ENCODE data around the gene UNC5A. TPM values are rescaled to one million over a fixed set of nuclear protein-coding genes. Genes with fewer than 3 reads are reported as not detected.

UNC5A gene
- total RNA-seq, 1 experiment from 2014 or later, result 20.2 TPM

GRCh38 chr5:176793736-176794135 is 16.6 kb upstream of the UNC5A start:
- Mint-ChIP-seq H3K27me3 (ENCODE audit: unreplicated experiment) (peaks cover 41% of the 10 kb centered on the region), H3K4me1 (ENCODE audit: low read depth, unreplicated experiment) (peaks cover 42% of the 10 kb centered on the region), H3K36me3 (ENCODE audit: insufficient read depth, unreplicated experiment) (no peaks in the 10 kb centered on the region), H3K9me3 (ENCODE audit: low read depth, unreplicated experiment) (no peaks in the 10 kb centered on the region), H3K4me3 (ENCODE audit: low read depth, unreplicated experiment) (no peak overlapping the region), H3K27ac (ENCODE audit: unreplicated experiment) (no peak overlapping the region)
- DNase-seq, result no peak
- intact Hi-C loops (cut with micrococcal nuclease; ENCODE audit: unreplicated experiment), result no loop called here
- no peak for TF ChIP-seq CTCF (IDR thresholded peaks at IDR 0.05; ENCODE audit: unreplicated experiment)
- CTCF ChIA-PET, result no interaction called here
- no TSS peak for BruUV-seq (replicated peaks)

GRCh38 chr5:176794509-176794908 is 15.8 kb upstream of the UNC5A start:
- Mint-ChIP-seq H3K27me3 (ENCODE audit: unreplicated experiment) (peaks cover 41% of the 10 kb centered on the region), H3K4me1 (ENCODE audit: low read depth, unreplicated experiment) (peaks cover 35% of the 10 kb centered on the region), H3K36me3 (ENCODE audit: insufficient read depth, unreplicated experiment) (no peaks in the 10 kb centered on the region), H3K4me3 (ENCODE audit: low read depth, unreplicated experiment) (no peak overlapping the region), H3K9me3 (ENCODE audit: low read depth, unreplicated experiment) (no peaks in the 10 kb centered on the region), H3K27ac (ENCODE audit: unreplicated experiment) (no peak overlapping the region)
- intact Hi-C loops (cut with micrococcal nuclease; ENCODE audit: unreplicated experiment), result no loop called here
- no TSS peak for BruUV-seq (replicated peaks)
- no peak for DNase-seq
- CTCF ChIA-PET, result no interaction called here
- TF ChIP-seq CTCF (IDR thresholded peaks at IDR 0.05; ENCODE audit: unreplicated experiment), result no peak

- TF ChIP-seq CTCF (IDR thresholded peaks at IDR 0.05; ENCODE audit: unreplicated experiment), result no peak
- H3K27me3 Mint-ChIP-seq (ENCODE audit: unreplicated experiment), result peaks cover 41% of the 10 kb centered on the region
- intact Hi-C loops (cut with micrococcal nuclease; ENCODE audit: unreplicated experiment), result no loop called here
- DNase-seq, result no peak
- CTCF ChIA-PET, result no interaction called here
- H3K36me3 Mint-ChIP-seq (ENCODE audit: insufficient read depth, unreplicated experiment), result no peaks in the 10 kb centered on the region
- H3K4me3 Mint-ChIP-seq (ENCODE audit: low read depth, unreplicated experiment), result no peak overlapping the region
- BruUV-seq (replicated peaks), result no TSS peak
- no peak overlapping the region for H3K27ac Mint-ChIP-seq (ENCODE audit: unreplicated experiment)
- H3K4me1 Mint-ChIP-seq (ENCODE audit: low read depth, unreplicated experiment), result peaks cover 21% of the 10 kb centered on the region
- no peaks in the 10 kb centered on the region for H3K9me3 Mint-ChIP-seq (ENCODE audit: low read depth, unreplicated experiment)
Observed at GRCh38 chr5:176796411-176796810, 13.9 kb upstream of the UNC5A start.

- no peaks in the 10 kb centered on the region for H3K9me3 Mint-ChIP-seq (ENCODE audit: low read depth, unreplicated experiment)
- no peak for TF ChIP-seq CTCF (IDR thresholded peaks at IDR 0.05; ENCODE audit: unreplicated experiment)
- CTCF ChIA-PET, result no interaction called here
- H3K4me1 Mint-ChIP-seq (ENCODE audit: low read depth, unreplicated experiment), result peaks cover 21% of the 10 kb centered on the region
- no peak for DNase-seq
- intact Hi-C loops (cut with micrococcal nuclease; ENCODE audit: unreplicated experiment), result no loop called here
- H3K27ac Mint-ChIP-seq (ENCODE audit: unreplicated experiment), result no peak overlapping the region
- H3K27me3 Mint-ChIP-seq (ENCODE audit: unreplicated experiment), result peaks cover 41% of the 10 kb centered on the region
- no TSS peak for BruUV-seq (replicated peaks)
- H3K4me3 Mint-ChIP-seq (ENCODE audit: low read depth, unreplicated experiment), result no peak overlapping the region
- no peaks in the 10 kb centered on the region for H3K36me3 Mint-ChIP-seq (ENCODE audit: insufficient read depth, unreplicated experiment)
Observed at GRCh38 chr5:176796970-176797369, 13.4 kb upstream of the UNC5A start.

All from Calu3 (cell line).